ENCODE results near the gene MFSD12. TPM values are rescaled to one million over a fixed set of nuclear protein-coding genes. Genes with fewer than 3 reads are reported as not detected.

Gene MFSD12
- total RNA-seq, 1 donor from 2014 or later, result 154 TPM

GRCh38 chr19:3513229-3514140 lies 43.9 kb downstream of the MFSD12 start:
- Histone ChIP-seq H3K36me3 (ENCODE audit: control insufficient read depth, insufficient read depth, low read length) (no peaks in the 10 kb centered on the region), H3K4me3 (ENCODE audit: low read depth, low read length) (no peak overlapping the region), H3K27me3 (ENCODE audit: control insufficient read depth, insufficient read depth, low read length) (no peaks in the 10 kb centered on the region)
- DNase-seq (ENCODE audit: low read depth), result no peak
- TF ChIP-seq CTCF (IDR thresholded peaks at IDR 0.05; ENCODE audit: insufficient read depth, low read length, poor library complexity, severe bottlenecking), result no peak

- no peak for DNase-seq (ENCODE audit: low read depth)
- no peak for TF ChIP-seq CTCF (IDR thresholded peaks at IDR 0.05; ENCODE audit: insufficient read depth, low read length, poor library complexity, severe bottlenecking)
- Histone ChIP-seq H3K4me3 (ENCODE audit: low read depth, low read length) (no peak overlapping the region), H3K36me3 (ENCODE audit: control insufficient read depth, insufficient read depth, low read length) (no peaks in the 10 kb centered on the region), H3K27me3 (ENCODE audit: control insufficient read depth, insufficient read depth, low read length) (no peaks in the 10 kb centered on the region)
These were observed 44.7 kb downstream of the MFSD12 start for GRCh38 chr19:3512562-3513228.

DNA sequence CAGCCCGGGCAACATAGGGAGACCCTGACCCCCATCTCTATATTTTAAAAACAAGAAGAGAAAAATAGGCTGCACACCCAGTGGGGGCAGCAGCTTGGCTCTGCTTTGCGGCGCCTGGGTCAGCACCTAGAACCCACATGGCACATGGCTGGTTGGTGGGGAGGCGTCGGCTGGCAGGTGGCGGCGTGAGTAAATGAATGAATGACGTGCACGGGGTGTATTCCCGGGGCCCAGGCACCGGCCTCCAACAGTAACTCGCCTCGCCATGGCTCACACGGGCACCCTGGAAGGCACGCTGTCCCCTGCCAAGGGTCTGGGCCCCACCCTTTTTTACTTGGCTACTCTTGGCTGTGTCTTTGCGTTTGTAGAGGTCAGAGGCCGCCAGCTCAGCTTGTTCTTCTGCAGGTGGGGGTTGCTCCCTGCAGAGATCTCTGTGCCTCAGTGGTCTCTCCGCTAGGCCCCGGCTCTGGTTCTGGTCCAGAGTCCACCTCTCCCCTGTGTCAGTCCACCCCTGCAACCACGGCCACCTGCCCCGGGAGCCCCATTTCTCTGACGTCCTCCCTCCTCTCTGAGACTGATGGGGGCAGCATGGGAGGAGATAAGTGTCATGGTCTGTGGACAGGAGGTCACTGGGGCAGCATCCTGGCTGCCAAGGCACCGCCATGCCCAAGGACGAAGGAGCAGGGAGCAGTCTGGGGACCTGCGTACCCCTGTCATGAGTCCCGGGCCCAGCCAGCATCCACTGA lies 45.7 kb downstream of the MFSD12 start:
- H3K4me3 ChIP-seq (ENCODE audit: low read depth, low read length), result no peak overlapping the region
- DNase-seq (ENCODE audit: low read depth), result no peak
- no peaks in the 10 kb centered on the region for H3K27me3 ChIP-seq (ENCODE audit: control insufficient read depth, insufficient read depth, low read length)
- TF ChIP-seq CTCF (IDR thresholded peaks at IDR 0.05; ENCODE audit: insufficient read depth, low read length, poor library complexity, severe bottlenecking), result no peak
- H3K36me3 ChIP-seq (ENCODE audit: control insufficient read depth, insufficient read depth, low read length), result no peaks in the 10 kb centered on the region

GRCh38 chr19:3510727-3511126 lies 46.7 kb downstream of the MFSD12 start:
- no peak for TF ChIP-seq CTCF (IDR thresholded peaks at IDR 0.05; ENCODE audit: insufficient read depth, low read length, poor library complexity, severe bottlenecking)
- Histone ChIP-seq H3K4me3 (ENCODE audit: low read depth, low read length) (no peak overlapping the region), H3K36me3 (ENCODE audit: control insufficient read depth, insufficient read depth, low read length) (no peaks in the 10 kb centered on the region), H3K27me3 (ENCODE audit: control insufficient read depth, insufficient read depth, low read length) (no peaks in the 10 kb centered on the region)
- no peak for DNase-seq (ENCODE audit: low read depth)

DNA sequence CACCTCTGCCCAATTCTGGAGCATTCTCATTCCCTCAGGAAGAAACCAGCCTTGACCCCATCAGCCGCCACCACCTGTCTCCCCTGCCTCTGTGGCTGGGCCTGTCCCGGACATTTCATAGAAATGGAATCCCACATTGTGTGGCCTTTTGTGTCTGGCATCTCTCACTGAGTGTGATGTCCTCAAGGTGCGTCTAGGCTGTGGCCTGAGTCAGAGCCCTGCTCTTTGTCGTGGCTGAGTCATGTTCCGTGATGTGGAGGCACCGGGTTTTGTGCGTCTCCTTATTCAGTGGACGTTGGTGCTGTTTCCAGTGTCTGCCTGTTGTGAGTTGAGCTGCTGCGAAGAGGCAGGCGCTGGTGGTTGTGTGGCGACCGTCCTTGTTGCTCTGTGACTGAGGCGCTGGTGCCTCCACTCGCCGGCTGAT lies 47.8 kb downstream of the MFSD12 start:
- H3K36me3 ChIP-seq (ENCODE audit: control insufficient read depth, insufficient read depth, low read length), result no peaks in the 10 kb centered on the region
- no peak for TF ChIP-seq CTCF (IDR thresholded peaks at IDR 0.05; ENCODE audit: insufficient read depth, low read length, poor library complexity, severe bottlenecking)
- H3K27me3 ChIP-seq (ENCODE audit: control insufficient read depth, insufficient read depth, low read length), result no peaks in the 10 kb centered on the region
- no peak overlapping the region for H3K4me3 ChIP-seq (ENCODE audit: low read depth, low read length)
- DNase-seq (ENCODE audit: low read depth), result no peak

All from kidney epithelial cell (primary cell).